HUDEP-2 (cell line): Measurements from ENCODE around the gene ADARB1.

Experiments
- DNase-seq, 76 experiments: peaks; one replicate each; lab custom pipeline; 2025; ENCODE audit not compliant: unreplicated experiment in 76 of 76; lab: John Stamatoyannopoulos, UW

ADARB1 gene

GRCh38 chr21:45258466-45258865 lies 184.1 kb downstream of the ADARB1 start:
- no peak for DNase-seq

GRCh38 chr21:45259206-45259840 lies 184.9 kb downstream of the ADARB1 start:
- DNase-seq = peak in 2 of 76 experiments; percentile 8

DNA sequence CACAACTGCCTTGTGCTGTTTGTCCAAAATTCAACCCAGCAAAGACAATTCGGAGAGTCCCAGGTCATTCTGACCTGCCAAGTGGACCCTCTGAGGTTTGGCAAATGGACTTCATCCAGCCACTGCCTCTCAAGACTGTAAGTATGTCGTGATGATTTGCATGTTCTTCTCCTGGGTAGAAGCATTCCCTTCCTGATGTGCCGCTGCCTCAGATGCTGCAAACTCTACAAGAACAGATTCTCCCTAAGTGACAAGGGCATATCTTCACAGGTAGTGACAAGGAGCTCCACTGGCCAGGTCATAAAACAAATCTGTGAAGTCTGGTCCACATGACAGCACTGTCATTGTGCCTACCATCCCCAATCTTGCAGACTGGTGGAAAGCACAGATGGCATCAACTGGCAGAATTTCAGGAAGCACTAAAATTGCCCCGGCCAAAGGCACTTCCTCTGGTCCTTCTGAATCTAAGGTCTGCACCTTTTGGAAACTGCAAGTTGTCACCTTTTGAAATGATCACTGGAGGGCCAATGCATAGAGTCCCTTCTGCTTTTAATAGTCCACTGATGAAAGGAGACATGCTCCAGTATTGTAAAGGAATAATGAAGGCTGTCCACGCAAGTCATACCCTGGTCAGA lies 185.9 kb downstream of the ADARB1 start:
- DNase-seq = no peak

DNA sequence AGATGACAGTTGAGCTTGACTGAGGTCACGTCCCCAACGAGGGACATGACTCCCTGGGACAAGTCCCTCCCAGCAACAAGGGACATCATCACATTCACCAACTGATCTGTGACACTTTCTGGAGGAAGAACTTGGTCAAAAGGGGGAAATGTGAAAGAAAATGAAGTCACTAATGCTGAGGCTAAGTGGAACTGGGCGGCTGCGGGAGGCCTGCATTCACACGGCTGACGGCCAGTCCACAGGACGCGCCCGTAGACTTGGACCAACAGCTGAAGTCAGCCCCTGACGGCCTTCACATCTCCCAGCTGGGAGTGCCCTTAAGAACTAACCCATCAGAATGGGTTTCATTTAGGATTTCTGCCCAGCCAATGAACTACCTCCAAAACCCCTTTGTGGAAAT lies 186.7 kb downstream of the ADARB1 start:
- no peak for DNase-seq

DNA sequence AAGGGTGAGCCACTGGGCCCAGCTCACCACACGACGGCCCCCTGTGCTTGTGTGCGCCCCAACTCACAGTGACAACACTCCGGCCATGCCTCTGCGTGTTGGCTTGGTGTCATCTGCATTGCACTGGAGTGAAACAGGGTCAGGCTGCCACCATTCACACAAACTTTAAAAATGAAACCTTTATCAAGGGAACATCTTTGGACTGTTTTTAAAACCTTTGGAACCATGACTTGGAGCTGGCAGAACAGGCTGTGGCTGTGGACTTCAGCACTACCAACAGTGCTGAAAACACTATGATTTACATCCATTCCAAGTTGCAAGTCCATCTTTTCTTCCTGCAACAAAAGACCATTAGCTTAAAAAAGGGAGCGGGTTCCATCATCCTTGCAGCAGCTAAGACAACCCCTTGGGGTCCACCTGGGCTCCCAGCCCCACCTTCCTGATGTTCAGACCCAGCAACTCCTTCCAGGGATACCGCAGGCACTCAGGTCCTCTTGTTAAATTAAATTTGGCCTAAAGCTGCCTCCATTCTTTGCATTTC lies 187.7 kb downstream of the ADARB1 start:
- no peak for DNase-seq

DNA sequence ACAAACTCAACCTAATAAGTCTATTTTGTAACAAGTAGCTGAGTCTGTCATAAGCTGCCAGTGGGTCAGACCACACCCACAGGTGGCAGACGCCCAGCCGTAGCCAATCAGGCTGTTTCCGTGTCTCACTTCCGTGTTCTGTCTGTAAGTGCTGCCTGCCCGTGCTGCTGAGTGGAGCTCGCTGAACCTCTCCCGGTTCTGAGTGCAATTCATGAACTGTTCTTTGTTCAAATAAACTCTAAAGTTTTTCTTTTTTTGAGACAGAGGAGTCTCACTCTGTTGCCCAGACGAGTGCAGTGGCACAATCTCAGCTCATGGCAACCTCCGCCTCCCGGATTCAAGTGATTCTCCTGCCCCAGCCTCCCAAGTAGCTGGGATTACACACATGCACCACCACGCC lies 188.2 kb downstream of the ADARB1 start:
- DNase-seq = no peak

- no peak for DNase-seq
Observed at GRCh38 chr21:45263534-45263933, 189.2 kb downstream of the ADARB1 start.

GRCh38 chr21:45264146-45264911 lies 189.9 kb downstream of the ADARB1 start:
- no peak for DNase-seq

GRCh38 chr21:45264912-45265515 lies 190.6 kb downstream of the ADARB1 start:
- DNase-seq = no peak

- DNase-seq = no peak
Observed at GRCh38 chr21:45265721-45266517, 191.5 kb downstream of the ADARB1 start.

DNA sequence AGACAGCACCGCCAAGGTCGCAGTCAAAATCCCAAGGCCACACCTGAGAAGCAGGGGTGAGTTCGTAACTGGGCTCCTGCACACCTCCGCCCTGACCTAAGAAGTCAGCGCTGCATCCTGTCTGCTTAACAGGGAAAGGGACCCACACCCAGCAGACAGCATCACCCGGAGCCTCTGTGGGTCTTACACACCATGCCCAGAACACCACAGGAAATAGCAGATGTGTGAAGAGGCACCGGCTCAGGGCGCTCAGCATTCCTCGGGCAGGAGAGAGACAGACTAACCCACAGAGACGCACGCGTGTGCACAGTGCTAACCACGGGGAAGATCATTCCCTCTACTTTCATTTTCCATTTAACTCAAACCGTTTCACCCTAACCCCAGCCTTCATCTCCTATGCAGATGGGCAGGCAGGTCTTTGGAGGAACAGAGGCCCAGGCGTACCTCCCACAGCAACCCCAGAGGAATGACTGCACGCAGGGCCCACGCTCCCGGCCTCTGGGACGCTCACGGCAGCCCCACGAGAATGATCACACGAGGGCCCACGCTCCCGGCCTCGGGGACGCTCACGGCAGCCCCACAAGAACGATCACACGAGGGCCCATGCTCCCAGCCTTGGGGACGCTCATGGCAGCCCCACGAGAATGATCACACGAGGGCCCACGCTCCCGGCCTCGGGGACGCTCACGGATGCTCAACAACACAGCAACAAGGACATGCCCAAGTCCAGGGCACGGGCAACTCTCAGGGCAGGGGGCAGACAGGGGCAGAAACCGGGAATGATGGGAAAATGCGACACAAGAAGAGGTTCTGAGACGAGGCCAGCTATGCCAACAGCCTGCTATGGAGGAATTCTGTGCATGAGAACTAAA lies 192.4 kb downstream of the ADARB1 start:
- DNase-seq = no peak

- no peak for DNase-seq
Observed at GRCh38 chr21:45267390-45267760, 193.0 kb downstream of the ADARB1 start.

DNA sequence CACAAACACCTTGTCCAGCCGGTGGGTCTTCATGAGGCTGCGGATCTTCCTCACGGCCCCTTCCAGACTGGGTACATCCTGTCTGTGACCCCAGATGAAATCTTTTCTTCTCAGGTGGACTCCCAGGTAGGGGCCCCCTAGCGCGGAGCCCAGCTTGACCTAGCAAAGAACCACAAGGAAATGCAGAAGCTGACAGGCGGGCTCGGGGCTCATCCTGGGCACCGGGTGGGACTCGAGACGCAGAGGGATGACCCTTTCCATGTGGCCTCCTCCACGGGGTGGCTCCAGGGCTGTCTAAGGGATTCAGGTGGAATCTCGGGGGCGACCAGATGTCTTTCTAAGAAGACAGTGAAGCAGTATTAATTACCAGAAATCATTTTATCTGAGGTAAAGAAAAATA lies 195.5 kb downstream of the ADARB1 start:
- no peak for DNase-seq

GRCh38 chr21:45270306-45270821 lies 196.0 kb downstream of the ADARB1 start:
- peak in 20 of 76 experiments; percentile 11 to 59 (median 29) for DNase-seq
